Hematopoietic multipotent progenitor cell treated with erythropoietin and hydrocortisone succinate and interleukin-3 and kit ligand, for 17 days (in vitro differentiated cells): ENCODE data around the gene HAPLN1.

Source experiments
- DNase-seq: peaks from one replicate; pipeline ENCODE4 v3.0.0-alpha.2; 2015; ENCODE audit warnings: low spot score

HAPLN1 gene

GRCh38 chr5:83718195-83718825 lies 2.3 kb downstream of the HAPLN1 start:
- no peak for DNase-seq

- DNase-seq, result no peak
Observed at GRCh38 chr5:83715236-83716065, 5.2 kb downstream of the HAPLN1 start.

DNA sequence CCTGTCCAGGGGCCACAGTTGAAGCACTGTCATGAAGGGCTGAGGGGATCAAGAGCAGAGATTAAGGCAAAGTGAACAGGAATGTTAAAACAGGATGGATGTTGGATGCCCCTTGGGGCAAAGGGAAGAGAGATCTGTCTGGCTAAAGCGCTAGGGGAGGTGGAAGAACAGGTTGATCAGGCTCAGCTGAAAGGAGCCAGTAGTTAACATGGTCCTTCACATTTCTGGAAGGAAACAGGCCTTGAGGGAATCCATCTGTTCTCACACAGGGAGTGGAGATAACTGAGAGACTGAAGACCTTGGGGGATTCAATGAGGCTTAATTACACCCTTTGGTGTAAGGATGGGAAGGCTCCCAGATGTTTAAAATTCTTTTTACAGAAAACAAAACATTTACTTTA lies 5.8 kb downstream of the HAPLN1 start:
- no peak for DNase-seq

- DNase-seq, result peak; percentile 40
Observed at GRCh38 chr5:83711982-83712601, 8.6 kb downstream of the HAPLN1 start.

DNA sequence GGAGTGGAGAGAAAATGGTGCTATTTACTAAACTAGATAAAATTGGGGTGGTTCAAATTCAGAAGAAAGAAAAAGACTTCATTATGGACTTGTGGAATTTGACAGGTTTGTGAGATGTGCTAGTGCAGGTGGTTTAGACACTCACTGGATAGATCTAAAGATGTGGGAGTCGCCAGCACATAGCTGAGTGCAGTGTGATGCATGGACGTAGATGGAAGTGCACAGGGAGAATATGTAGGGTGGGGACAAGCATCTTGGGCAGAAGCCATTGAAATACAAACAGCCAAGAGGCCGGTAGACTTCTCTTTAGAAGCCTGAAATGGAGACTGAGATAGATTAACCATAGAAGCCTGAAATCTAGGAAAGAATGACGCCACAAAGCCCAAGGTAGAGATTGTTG lies 10.7 kb downstream of the HAPLN1 start:
- no peak for DNase-seq

- no peak for DNase-seq
Observed at GRCh38 chr5:83708170-83708569, 12.5 kb downstream of the HAPLN1 start.

GRCh38 chr5:83703059-83703458 lies 17.6 kb downstream of the HAPLN1 start:
- no peak for DNase-seq

DNA sequence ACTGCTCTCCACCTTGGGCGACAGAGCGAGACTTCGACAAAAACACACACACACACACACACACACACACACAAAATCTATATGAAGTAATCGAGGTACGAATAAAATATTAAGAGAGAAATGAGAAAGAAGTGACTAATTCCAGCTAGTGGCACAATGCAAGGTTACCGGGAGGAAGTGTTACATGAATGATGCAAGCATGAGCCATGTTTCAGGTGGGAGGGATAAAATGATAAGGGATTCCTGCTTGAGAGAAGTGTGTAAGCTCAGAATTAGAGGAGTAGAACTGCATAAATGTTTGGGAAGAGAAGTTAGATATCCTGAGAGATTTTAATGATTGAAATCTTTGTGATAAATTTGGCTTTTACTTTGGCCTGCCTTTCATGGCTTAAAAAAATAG lies 18.8 kb downstream of the HAPLN1 start:
- no peak for DNase-seq

GRCh38 chr5:83689881-83690280 lies 30.8 kb downstream of the HAPLN1 start:
- DNase-seq, result no peak

DNA sequence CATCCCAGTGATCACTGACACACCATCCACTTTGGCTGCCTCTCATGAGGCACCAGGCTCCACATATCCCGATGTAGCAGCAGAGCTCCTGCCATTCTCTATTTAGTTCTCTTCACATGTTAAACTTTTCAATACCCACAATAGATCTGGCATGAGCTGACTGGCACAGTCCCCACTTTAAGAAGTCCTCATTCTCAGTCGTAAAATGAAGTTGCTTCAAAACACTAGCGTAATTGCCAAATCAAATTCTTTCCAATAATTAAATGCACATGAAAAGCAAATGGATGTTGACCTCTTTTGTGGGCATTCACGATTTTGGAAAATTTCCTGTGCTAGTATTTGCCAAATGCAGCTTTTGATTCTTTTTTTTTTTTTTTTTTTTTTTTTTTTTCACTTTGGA lies 32.4 kb downstream of the HAPLN1 start:
- no peak for DNase-seq

DNA sequence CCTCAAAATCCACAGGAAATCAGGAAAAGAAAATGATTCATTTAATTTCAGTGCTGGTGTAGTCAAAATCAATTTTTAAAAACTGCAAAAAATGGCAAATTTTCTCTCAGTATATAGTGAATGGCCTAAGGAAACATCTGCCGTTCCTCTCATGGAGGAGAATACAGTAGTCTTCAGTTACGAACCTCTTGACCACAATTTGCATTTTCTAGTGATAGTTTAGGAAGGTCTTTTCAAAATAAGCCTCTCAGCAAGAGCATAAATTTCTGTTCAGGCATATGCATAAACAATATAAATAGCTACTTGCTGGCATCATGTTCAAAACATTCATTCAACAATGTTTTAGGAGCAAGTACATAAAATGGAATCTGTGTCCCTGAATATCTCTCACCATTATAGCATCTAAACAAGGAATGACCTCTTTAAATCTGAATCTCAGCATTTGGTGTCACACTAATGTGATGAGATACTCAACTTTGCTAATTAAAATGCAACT lies 33.5 kb downstream of the HAPLN1 start:
- no peak for DNase-seq

- DNase-seq, result no peak
Observed at GRCh38 chr5:83686251-83686650, 34.4 kb downstream of the HAPLN1 start.

GRCh38 chr5:83683836-83684235 lies 36.8 kb downstream of the HAPLN1 start:
- DNase-seq, result no peak

DNA sequence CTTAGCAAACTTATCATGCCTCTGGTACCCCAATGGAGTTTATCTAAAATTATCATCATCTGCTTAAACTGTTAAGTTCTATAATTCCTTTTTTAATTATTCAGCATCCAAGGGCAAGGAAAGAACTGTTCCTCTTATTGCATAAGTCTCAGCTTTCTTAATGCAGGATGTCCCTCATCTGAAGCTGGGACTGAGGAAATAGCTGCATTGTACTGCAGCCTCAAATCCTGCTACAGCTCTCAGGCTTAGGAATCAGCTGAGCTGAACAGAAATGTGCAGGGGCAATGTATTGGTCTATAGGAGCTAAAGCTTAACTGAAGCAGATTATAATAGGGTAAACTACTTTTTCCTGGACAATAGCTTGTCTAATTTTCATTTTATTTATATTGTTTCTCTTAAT lies 48.0 kb downstream of the HAPLN1 start:
- DNase-seq, result no peak

- no peak for DNase-seq
Observed at GRCh38 chr5:83672158-83672557, 48.5 kb downstream of the HAPLN1 start.

DNA sequence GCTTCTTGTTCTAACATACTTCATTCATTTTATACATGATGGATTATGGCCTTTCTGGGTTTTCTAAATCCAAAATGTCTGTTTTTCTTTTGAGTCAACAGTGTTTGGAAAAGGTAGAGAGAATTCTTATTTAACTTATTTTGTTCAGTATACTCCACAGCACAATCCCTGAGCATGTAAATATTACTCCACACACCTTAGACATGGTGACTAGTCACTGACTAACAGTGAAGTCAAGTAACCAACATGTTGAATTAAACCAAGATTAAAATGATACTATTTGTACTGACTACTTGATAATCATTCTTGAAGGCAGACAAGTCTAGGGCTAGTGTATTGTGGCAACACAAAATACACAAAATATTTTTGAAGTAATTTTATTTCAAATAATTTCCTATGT lies 55.0 kb downstream of the HAPLN1 start:
- DNase-seq, result no peak

- DNase-seq, result no peak
Observed at GRCh38 chr5:83662558-83662957, 58.1 kb downstream of the HAPLN1 start.

GRCh38 chr5:83657807-83658525 lies 62.7 kb downstream of the HAPLN1 start:
- DNase-seq, result no peak

DNA sequence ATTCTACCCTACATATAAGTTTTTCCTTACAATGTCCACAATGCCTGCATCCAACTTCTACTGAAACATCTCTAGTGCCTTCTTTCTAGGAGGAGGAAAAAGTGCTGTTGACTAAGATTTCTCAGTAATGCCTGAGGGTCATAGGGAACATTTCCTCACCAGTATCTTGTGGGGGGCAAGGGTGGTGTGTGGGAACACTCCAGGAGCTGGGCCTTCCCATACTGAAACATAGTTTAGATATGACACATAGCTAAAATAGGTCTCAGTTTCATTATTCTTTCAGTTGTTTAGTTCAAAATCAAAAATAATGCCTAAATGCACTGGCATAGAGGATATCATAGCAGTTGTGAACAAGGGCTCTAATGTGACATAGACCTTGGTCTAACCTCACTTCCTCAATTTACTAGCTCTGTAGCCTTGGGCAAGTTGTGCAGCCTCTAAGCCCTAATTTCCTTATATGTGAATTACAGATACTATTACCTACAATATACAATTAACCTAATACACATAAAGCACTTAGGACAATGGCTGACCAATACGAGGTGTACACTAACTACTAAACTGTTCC lies 66.1 kb downstream of the HAPLN1 start:
- no peak for DNase-seq

DNA sequence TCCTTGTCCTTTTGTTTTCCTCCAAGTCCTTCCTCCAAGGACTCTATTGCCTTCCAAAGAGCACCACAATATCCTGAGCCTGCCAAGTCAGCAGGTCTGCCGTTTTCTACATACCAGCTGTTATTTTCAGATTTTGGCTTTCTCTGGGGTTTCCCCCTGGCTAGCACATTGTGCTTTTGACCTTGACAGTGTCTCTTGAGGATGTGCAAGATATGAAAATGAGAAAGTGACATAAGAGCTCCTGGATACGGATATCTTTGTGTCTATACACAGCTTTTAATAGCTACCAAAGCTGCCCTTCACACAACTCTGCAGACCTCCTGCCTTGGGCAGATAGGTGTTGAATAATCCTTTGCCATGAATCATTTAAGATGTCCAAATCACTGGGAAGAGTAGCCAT lies 67.0 kb downstream of the HAPLN1 start:
- DNase-seq, result no peak

DNA sequence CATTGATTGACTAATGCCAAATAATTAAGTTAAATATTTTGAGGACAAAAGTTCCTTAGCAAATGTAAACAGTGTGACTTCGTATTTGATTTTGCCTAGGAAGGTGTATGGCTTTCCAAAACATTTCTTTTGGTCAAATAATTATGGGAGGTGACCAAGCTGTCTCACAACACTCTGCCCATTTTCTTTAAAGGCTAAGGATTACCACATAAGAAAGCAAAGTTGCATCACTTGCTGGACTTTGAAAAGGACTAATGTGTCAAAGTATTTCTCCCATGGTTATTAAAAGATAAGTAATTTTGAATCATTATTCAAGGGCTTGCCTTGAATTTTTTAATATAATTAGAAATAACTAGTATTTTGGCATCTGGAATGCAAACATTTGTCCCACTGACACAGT lies 74.7 kb downstream of the HAPLN1 start:
- DNase-seq, result no peak

DNA sequence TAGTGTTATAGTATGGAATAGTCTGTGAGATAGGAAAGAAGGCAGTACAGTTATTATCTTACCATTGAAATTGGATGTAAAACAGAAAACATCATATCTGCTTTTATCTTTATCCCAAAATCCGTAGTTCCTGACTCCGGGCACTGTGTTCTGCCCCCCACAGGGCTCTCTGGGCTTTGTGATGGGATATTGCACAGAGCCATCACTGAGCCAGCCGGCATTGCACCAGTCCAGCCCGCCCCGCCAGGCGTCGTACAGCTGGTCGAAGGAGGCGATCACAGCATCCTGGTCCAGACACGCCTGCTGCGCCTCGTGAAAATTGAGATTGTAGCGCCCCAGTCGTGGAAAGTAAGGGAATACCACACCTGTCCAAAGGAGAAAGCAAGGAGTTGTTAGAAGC lies 76.4 kb downstream of the HAPLN1 start:
- no peak for DNase-seq
